GM19467 (cell line): ENCODE data around the gene GTF3C2.
"Not testable (repeated sequence)": the region's sequence is repeated elsewhere in the genome, so short reads cannot be mapped to it uniquely, and the experiment has no call there.

Source experiments
- ATAC-seq: cut with Tn5 transposase; IDR thresholded peaks from one replicate; pipeline ENCODE4 v1.9.1; 2021; ENCODE audit warnings: mild to moderate bottlenecking, moderate library complexity; ENCODE audit not compliant: unreplicated experiment

GTF3C2 gene

DNA sequence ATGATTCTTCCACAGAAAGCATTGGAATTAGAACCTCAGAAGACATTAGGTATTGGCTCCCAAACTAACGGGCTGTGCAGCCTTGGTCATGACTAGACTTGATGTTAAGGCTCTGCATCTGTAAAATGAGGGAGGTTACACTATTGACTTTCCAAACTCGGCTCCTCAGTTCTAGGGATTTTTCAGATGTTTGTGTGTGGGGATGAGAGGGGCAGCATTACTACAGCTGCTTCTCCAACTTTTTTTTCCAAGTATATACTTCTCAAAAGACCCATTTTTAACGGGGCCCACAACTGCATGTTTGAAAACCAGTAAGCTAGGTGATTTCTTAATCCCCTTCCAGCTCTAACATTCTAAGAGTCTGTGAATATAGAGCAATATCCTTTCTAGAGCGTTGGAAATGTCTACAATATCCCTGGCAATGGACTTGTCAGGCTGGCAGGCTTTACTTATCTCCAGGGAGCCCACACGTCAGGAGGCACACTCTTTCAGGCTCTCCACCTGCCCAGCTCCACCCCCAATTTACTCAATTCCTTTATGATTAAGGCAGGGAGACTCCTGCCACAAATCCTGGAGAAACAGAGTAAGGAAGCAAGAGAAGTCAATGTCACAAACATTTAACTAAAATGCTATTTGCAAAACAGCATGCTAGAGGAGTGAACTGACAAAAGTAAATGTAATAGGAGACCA is 32.8 kb downstream of the GTF3C2 start:
- ATAC-seq = no peak

DNA sequence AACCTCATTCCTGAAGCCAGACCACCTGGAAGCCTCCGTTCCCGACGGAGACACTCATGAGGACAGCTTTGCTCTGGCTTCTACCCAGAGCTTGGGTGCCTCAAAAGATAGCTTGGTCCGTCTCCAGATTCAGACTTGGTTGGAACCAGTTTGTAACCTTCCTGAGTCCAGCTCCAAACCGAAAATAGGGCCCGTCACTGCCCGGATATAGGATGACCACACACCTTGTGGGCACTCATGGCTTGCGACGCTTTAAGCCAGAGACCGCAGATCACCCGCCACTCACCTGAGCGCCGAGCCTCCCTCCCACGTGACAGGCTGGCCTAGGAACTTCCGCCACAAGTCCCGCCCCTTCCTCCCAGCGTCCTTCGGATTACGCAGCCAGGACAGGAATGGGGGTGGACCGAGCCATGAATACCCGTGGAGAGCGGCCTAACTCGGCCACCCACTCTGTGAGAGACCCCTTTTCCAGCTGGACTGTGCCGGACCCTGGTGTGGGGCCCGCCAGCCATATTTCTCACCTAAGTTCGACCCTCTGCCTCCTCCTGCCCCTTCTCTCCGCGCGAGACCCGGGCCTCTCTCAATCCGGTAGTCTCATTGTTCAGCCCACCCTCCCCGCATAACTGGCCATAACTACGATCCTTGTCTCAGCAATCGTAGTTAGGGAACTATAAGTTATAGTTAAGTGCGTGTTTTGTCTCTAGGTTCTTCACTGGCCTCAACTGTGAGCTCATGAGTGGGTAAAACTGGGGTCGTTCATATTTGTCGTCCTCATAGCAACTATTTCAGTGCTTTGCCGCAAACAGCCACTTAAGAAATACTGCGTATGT is 33.6 kb downstream of the GTF3C2 start, which contains the start of gene MPV17:
Gene MPV17, minus strand, starts transcription at position 332 of the 830 bp plus-strand sequence. CDS start 580 bp downstream, outside the sequence.
- peak; percentile 86 for ATAC-seq

DNA sequence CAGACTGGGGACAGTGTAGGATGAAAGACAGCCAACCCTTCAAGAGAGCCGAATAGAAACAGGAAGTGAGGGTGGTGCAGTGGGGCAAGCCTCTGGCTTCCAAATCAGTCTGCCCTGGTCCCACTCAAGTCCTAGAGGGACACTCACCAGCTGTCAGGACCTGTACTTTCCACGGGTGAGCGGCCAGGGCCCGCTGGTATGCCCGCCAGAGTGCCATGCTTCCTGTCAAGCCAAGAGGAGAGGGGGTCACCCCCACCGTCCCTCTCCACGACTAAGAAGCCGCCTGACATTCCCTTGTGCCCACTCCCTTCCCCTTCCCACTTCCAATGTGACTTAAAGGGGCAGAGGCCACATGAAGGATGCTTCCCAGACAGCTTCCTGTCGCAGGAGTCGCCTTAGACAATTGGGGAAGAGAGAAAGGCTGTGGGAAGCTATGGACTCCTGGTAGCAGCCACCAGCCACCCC is 34.2 kb downstream of the GTF3C2 start:
- no peak for ATAC-seq

DNA sequence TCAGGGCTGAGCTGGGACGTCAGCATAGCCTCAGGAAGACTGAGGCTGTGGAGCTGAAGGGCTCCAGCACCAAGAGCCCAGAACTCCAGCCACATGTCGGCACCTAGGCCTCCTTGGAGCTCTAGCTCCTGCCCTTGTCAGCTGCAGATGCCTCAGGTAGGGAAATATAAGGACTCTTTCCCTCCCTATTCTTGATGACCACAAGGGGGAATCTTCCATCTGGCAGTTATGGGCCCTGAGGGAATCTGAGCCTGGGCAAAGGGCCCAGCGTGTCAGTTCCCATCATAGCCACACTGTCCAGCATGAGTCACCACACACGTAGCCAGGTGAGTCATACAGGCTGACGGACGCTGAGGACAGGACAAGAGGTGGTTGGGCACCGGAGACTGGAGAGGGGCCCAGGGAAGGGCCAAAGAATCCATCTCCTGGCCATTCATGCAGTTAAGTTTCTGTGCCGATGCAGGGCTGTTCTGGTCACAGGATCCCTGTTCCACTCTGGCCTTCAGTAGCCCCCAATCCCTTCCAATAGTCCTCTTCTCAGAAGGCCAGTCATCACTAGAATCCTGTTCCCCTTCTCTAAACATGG is 35.5 kb downstream of the GTF3C2 start:
- no peak for ATAC-seq

DNA sequence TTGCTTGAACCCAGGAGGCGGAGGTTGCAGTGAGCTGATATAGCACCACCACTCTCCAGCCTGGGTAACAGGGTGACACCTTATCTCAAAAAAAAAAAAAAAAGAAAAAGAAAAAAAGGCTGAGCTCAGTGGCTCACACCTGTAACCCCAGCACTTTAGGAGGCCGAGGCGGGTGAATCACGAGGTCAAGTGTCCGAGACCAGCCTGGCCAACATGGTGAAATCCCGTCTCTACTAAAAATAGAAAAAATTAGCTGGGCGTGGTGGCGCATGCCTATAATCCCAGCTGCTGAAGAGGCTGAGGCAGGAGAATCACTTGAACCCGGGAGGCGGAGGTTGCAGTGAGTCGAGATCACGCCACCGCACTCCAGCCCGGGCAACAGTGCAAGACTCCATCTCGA is 36.7 kb downstream of the GTF3C2 start:
- ATAC-seq = not testable (repeated sequence)

GRCh38 chr2:27316655-27317412 is 39.7 kb downstream of the GTF3C2 start:
- no peak for ATAC-seq

DNA sequence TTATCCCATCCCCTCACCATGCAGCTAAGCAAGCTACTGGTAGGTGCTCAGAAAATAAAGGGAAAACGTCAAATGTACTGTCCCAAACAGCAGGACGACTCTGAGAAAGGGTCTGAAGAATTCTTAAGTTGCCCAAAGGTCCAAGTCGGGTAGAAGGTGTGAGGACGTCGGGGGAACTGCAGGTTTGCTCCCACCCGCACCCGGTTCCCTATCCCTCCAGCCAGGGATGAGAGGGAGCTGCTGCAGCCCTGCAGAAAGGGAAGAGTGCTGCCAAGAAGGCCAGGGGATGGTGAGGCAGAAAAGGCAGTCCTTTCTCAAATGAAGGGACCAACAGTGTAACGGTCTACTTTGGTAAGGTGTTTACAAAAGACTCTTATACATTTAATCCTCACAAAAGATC is 41.4 kb downstream of the GTF3C2 start:
- no peak for ATAC-seq

DNA sequence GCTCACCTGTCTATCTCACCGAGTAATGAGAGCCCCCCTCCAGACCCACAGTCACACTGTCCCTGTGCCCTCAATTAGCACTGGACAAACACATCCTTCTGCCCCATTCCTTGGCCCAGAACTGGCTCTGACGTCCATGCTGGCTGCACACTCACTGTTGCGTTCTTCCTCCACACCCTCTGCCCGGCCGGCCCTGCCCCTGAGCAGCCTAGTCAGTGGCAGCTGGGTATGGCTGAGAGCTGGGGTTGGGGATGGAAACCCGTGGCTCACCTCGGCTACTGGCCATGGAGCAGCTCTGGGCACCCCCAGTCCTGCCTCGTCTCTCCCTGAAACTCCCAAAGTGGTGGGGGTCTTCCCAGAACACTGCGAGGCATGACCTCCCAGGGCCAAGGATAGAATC is 41.9 kb downstream of the GTF3C2 start:
- ATAC-seq = no peak

GRCh38 chr2:27313882-27314645 is 42.5 kb downstream of the GTF3C2 start:
- no peak for ATAC-seq

DNA sequence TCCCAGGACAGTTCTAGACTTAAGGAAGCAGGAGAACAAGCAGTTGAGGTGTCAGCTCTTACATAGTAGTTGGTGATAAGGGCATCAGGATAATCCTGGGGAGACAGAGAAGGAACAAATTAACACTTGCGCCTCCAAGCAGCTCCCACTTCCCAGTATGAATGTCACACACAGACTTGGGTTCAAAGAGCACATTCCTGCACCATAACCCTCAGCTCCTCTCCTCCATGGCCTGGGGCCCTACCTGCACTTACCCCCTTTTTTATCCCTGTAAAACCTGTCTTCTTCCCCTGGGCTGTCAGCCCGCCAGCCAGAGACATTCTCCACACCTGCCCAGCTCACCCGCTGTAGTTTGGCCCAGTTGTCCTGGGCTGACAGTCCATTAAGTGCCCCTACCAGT is 44.4 kb downstream of the GTF3C2 start:
- ATAC-seq = no peak

DNA sequence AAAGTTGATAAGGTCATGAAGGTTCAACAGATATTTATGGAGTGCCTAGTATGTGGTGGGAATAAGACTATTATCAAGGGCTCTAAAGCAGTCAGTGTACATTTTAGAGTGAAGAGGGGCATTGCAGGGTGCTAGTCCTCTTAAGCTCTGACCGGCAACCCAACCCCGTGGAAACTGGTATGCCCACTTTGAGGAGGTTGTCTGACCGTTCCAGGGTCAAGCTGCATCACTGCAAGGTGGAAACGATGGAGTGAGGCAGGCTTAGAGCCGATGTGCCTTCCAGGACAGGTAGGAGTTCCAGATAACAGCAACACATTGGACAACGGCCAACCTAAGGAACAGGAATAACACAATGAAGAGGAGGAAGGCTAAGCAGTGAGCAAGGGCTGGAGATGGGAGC is 46.9 kb downstream of the GTF3C2 start:
- ATAC-seq = no peak

DNA sequence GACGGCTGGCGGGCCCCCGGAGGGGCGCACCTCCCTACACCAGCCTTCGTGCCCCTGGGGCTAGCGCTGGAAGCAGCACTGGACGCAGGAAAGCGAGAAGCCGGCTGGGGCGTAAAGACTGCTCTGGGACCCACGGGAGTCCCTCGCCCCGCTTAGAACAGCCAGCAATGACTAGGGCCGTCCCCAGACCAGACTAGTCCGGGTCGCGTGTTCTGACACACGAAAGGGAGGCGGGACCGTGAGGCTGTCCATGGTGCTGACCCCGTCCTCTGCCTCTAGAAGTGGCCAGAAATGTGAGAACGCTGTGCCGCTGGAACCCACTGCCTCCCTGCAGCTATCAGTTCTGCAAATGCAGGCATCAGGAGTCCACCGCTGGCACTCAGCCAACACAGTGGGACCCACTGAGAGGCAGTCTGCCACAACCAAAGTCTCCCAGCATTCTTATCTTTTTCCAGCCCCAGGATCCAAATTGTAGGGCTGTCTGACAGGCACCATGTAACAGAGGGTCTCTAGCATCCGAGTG is 48.1 kb downstream of the GTF3C2 start, which contains the start of gene UCN:
Gene UCN, minus strand, starts transcription at position 87 of the 523 bp plus-strand sequence. CDS start 550 bp downstream, outside the sequence.
- no peak for ATAC-seq

DNA sequence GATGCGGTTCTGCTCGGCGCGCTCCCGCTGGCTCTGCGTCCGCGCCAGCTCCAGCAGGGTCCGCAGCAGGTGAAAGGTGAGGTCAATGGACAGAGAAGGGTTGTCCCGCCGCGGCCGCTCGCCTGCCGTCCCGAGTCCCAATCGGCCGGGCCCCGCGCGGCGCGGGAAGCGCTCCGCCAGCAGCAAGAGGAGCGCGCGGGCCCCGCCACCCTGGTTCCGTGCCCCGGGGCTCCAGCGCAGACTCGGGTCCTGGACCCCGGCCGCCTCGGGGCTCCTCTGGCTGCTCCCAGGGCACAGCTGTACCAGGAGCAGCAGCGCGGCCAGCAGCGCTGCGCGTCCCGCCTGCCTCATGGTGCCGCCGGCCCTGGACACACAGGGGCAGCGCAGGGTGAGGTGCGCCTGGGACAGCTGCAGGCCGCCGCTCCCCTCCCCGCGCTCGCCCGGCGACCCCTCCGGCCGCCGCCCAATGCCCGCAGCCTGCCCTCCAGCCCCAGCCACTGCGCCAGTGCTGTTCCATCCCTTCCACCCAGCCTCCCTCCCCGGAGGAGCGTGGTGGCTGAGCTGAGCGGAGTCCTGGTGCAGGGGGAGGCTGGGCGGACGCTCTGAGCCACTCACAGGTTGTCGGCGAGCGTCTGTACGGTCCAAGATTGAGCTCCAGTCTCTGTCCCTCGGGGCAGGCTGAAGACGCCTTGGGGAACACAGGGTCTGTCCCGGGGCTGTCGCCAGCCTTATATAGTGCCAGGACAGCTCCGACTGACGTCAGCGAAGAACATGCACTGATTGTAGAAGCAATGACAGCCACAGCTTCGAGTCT is 48.8 kb downstream of the GTF3C2 start:
- ATAC-seq = no peak

GRCh38 chr2:27307287-27307544 is 49.3 kb downstream of the GTF3C2 start:
- ATAC-seq = no peak

GRCh38 chr2:27306573-27307286 is 49.8 kb downstream of the GTF3C2 start:
- ATAC-seq = no peak

GRCh38 chr2:27306136-27306535 is 50.4 kb downstream of the GTF3C2 start:
- ATAC-seq = no peak

DNA sequence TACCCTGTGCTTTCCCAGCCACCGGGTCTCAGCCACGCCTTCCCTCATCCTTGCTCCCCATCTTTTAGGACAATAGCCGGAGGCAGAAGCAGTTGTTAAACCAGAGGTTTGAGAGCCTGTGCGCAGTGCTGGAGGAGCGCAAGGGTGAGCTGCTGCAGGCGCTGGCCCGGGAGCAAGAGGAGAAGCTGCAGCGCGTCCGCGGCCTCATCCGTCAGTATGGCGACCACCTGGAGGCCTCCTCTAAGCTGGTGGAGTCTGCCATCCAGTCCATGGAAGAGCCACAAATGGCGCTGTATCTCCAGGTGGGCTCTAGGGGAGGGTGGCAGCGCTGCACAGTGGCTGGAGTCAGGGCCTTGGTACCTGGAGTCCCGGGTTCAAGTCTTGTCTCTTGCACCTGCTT is 51.0 kb downstream of the GTF3C2 start:
- no peak for ATAC-seq

DNA sequence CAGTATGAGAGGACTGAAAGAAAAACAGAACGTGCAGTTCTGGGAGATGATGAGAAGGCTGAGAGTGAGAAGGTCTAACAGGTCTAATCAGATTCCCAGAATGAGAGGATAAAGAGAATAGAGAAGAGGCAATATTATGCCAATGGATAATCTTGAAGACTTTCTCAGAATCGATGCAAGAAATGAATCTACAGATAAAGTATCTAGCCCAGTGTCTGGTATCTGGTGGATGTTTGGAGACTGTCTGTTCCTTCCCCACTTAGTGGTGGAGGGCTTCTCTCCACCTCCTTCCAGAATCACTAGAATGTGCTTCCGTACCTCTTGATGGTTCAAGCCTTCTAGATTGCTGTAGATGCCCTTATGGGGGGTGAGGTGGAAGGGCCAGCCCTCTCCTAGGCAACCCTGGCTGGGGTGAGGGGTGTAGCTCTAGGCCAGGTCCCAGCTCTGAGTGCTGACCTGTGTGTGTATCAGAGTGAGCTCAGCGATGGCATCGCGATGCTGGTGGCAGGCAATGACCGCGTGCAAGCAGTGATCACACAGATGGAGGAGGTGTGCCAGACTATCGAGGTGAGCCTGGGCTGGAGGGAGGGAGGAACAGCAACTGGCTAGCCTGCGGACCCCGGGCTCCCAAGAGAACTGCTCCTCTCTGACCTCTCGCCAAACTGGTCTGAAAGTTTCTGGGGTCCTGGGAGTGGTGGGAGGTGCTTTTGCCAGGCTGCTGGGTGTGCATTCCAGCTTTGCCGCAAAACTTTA is 51.9 kb downstream of the GTF3C2 start:
- ATAC-seq = no peak
